Measurements from ENCODE around the gene MICU1. TPM values are rescaled to one million over a fixed set of nuclear protein-coding genes. Genes with fewer than 3 reads are reported as not detected.

Gene MICU1
- total RNA-seq, 1 donor from 2014 or later = 37.4 TPM

- no peak for DNase-seq
- no peaks in the 10 kb centered on the region for H3K9me3 ChIP-seq (replicated peaks)
- no peak overlapping the region for H3K4me3 ChIP-seq
- no peaks in the 10 kb centered on the region for H3K27me3 ChIP-seq (ENCODE audit: low read depth)
- TF ChIP-seq CTCF (IDR thresholded peaks at IDR 0.05; ENCODE audit: borderline replicate concordance) = no peak
- intact Hi-C loops (cut with micrococcal nuclease) = no loop called here
- no peak overlapping the region for H3K27ac ChIP-seq (replicated peaks)
- H3K36me3 ChIP-seq = no peaks in the 10 kb centered on the region
- no peaks in the 10 kb centered on the region for H3K4me1 ChIP-seq
Observed at GRCh38 chr10:72390764-72391163, 235.1 kb downstream of the MICU1 start.

- no peak overlapping the region for H3K4me3 ChIP-seq
- TF ChIP-seq CTCF (IDR thresholded peaks at IDR 0.05; ENCODE audit: borderline replicate concordance) = no peak
- H3K36me3 ChIP-seq = no peaks in the 10 kb centered on the region
- intact Hi-C loops (cut with micrococcal nuclease) = no loop called here
- no peak overlapping the region for H3K27ac ChIP-seq (replicated peaks)
- no peaks in the 10 kb centered on the region for H3K4me1 ChIP-seq
- no peaks in the 10 kb centered on the region for H3K9me3 ChIP-seq (replicated peaks)
- H3K27me3 ChIP-seq (ENCODE audit: low read depth) = no peaks in the 10 kb centered on the region
- no peak for DNase-seq
Observed at GRCh38 chr10:72389716-72390115, 236.2 kb downstream of the MICU1 start.

GRCh38 chr10:72389014-72389413 lies 236.9 kb downstream of the MICU1 start:
- H3K4me1 ChIP-seq = no peaks in the 10 kb centered on the region
- no peak for TF ChIP-seq CTCF (IDR thresholded peaks at IDR 0.05; ENCODE audit: borderline replicate concordance)
- no peaks in the 10 kb centered on the region for H3K27me3 ChIP-seq (ENCODE audit: low read depth)
- DNase-seq = no peak
- H3K4me3 ChIP-seq = no peak overlapping the region
- intact Hi-C loops (cut with micrococcal nuclease) = no loop called here
- H3K9me3 ChIP-seq (replicated peaks) = no peaks in the 10 kb centered on the region
- H3K36me3 ChIP-seq = no peaks in the 10 kb centered on the region
- no peak overlapping the region for H3K27ac ChIP-seq (replicated peaks)

DNA sequence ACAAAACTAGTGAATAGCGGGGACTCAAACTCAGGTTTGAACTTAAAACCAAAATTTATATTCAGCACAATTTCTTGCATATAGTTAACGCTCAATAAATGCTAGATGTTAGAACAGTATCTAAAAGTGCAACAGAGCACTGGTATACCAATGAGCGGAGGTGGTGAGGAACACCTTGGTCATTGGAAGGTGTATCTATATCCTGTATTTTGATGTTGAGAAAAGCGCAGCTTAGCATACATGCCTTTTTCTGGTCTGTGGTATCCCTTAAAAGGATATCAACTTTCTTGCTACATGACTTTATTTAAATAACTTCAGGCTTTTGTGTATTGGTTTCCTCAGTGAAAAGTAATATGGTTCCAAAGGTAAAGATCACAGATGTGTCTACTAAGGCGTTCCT lies 237.8 kb downstream of the MICU1 start:
- no peak for TF ChIP-seq CTCF (IDR thresholded peaks at IDR 0.05; ENCODE audit: borderline replicate concordance)
- Histone ChIP-seq H3K27ac (replicated peaks) (no peak overlapping the region), H3K4me3 (no peak overlapping the region), H3K4me1 (no peaks in the 10 kb centered on the region), H3K9me3 (replicated peaks) (no peaks in the 10 kb centered on the region), H3K27me3 (ENCODE audit: low read depth) (no peaks in the 10 kb centered on the region), H3K36me3 (no peaks in the 10 kb centered on the region)
- intact Hi-C loops (cut with micrococcal nuclease) = no loop called here
- no peak for DNase-seq

GRCh38 chr10:72386916-72387586 lies 238.8 kb downstream of the MICU1 start:
- H3K27ac ChIP-seq (replicated peaks) = no peak overlapping the region
- no peaks in the 10 kb centered on the region for H3K4me1 ChIP-seq
- no peak for DNase-seq
- no peak overlapping the region for H3K4me3 ChIP-seq
- no peak for TF ChIP-seq CTCF (IDR thresholded peaks at IDR 0.05; ENCODE audit: borderline replicate concordance)
- H3K9me3 ChIP-seq (replicated peaks) = no peaks in the 10 kb centered on the region
- H3K36me3 ChIP-seq = no peaks in the 10 kb centered on the region
- H3K27me3 ChIP-seq (ENCODE audit: low read depth) = no peaks in the 10 kb centered on the region
- intact Hi-C loops (cut with micrococcal nuclease) = no loop called here
